HT1080 (cell line): Measurements from ENCODE around the gene MYBL2. TPM values are rescaled to one million over a fixed set of nuclear protein-coding genes. Genes with fewer than 3 reads are reported as not detected.
A peak's percentile ranks its signal among the peaks of the same experiment; 100 is the strongest.

Source experiments
- DNase-seq: peaks from one replicate; pipeline ENCODE4 v3.0.0-alpha.2; 2015; ENCODE audit warnings: low read depth
- total RNA-seq: library from RNA; depleted of rRNA; stranded (reverse); fragments of >200 nt; shearing (Covaris generic); gene quantifications from 2 replicates; pipeline ENCODE4 v1.2.3, GENCODE V29; 2014

The MYBL2 gene
- total RNA-seq, 1 experiment from 2014 or later = 40.4 TPM

DNA sequence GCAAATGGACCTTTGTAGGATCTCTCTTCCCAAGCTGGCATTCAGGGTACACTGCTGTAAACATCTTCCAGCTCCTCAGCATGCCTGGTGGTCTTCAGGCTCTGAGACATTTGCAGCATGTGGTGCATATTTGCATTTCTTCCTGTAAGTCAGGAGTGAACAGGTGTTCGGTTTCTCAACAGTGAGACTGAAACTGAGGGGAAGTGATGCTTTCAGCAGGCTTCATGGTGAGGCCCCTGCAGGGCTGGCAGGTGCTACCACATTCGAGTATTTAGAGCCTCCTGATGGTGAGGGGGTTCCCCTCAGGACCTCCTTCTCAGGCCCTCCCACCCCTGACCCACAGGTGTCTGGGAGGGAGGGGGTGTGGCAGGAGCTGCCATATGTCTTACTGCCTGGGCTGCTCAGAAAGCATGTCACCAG is 15.1 kb downstream of the MYBL2 start:
- DNase-seq = no peak

DNA sequence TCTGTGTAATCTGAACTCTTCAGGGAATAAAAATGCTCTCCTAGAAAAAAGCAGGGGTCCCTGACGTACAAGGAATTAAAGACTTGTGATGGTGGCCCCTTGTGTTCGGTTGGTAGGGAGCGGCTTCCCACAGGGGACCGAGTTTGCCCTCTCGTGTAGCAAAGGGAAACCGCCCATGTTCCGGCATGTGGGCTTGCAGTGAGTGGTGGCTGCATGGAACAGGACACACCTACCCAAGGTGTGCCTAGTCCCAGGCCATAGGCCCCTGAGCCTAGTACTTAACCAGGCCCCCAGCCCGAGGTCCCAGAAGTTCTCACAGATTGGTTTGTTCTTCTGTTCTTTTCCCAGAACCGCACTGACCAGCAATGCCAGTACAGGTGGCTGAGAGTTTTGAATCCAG is 15.5 kb downstream of the MYBL2 start:
- no peak for DNase-seq

DNA sequence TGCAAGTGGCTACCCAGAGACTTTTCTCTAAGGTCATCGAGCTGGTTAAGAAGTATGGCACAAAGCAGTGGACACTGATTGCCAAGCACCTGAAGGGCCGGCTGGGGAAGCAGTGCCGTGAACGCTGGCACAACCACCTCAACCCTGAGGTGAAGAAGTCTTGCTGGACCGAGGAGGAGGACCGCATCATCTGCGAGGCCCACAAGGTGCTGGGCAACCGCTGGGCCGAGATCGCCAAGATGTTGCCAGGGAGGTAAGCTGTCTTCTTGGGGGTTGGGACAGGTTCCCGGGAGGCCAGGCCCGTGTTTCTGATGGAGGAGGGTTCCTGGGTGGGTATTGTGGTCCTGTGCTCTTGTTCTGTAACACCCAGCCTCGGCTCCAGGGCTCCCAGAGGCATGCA is 19.9 kb downstream of the MYBL2 start:
- DNase-seq = no peak

DNA sequence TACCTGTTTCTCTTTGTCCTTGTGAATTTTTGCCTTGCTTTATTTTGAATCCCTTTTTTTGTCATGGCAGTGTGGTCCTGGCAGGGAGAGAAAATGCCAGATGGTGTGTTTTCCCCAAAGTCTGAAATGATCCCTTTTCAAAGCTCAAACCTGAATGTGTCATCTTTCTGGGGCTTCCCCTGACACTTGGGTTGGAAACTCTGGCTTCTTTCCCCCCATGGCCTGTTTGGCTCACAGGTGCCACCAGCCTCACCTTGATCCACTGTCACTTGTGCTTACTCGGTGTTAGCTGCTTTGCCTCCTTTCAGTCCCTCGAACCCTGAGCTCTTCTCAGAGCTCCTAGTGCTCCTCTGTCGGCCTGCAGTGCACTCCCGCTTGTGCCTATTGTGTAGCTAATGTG is 22.3 kb downstream of the MYBL2 start:
- no peak for DNase-seq

DNA sequence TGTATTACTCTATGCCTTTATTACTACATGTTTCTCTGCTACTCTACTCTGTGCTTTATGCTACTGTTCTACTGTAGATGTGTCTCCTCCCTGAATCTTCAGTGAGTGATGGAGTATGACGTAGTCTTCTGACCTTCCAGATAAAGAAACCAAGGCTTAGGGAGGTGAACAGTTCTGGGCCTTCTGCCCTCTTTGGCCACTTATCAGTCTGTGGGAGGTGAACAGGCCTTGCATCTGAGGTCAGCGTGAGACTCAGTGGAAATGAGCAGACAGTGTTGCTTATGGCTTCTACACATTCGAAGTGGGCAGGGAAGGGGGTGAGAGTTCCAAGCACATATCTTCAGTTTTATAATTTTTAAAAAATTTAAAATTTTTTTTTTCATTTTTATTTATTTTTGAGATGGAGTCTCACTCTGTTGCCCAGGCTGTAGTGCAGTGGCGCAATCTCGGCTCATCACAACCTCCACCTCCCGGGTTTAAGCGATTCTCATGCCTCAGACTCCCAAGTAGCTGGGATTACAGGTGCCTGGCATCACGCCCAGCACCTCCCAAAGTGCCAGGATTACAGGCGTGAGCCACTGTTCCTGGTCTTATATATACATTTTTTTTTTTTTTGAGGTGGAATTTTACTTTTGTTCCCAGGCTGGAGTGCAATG is 24.2 kb downstream of the MYBL2 start:
- no peak for DNase-seq

DNA sequence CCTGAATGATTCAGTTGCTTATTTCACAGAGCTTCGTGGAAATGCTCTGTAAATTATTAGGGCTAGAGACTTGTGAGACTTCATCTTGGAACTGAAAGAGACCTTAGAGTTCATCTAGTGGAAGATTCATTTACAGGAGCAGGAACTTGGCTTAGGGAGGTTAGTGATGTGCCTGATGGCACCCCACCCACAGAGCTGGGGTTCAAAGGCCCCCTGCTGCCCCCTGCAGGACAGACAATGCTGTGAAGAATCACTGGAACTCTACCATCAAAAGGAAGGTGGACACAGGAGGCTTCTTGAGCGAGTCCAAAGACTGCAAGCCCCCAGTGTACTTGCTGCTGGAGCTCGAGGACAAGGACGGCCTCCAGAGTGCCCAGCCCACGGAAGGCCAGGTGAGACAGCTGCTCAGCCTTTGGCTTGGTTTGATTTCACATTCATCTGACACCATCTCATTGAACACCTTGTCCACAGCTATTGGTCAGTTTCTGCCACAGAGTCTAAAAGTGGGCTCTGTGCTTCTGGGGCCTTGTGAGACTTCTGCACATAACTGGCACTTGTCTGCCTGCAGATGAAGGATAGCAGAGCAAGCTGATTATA is 25.1 kb downstream of the MYBL2 start:
- DNase-seq = peak; percentile 52

DNA sequence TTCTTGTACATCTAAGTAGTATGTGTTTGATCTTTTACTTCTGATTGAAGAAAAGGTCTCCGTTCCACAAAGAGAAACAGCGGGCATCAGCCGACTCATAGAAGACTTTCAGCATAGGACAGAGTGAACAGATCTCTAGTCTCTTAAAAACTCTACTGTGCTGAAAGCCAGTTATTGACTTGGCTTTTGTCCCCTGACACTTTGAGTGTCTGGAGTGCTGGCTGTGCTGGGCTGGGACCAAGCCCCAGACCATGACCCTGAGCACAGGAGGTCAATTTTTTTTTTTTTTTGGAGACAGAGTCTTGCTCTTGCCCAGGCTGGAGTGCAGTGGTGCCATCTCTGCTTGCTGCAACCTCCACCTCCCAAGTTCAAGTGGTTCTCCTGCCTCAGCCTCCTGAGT is 27.8 kb downstream of the MYBL2 start:
- DNase-seq = no peak

DNA sequence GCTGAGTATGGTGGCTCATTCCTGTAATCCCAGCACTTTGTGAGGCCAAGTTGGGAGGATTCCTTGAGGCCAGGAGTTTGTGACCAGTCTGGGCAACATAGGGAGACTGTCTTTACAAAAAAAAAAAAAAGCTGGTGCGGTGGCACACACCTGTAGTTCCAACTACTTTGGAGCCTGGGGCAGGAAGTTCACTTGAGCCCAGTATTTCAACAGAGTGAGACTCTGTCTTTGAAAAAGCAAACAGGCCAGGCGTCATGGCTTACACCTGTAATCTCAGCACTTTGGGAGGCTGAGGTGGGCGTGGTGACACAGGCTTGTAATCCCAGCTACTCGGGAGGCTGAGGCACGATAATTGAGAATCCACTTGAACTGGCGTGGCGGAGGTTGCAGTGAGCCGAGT is 28.7 kb downstream of the MYBL2 start:
- DNase-seq = no peak

DNA sequence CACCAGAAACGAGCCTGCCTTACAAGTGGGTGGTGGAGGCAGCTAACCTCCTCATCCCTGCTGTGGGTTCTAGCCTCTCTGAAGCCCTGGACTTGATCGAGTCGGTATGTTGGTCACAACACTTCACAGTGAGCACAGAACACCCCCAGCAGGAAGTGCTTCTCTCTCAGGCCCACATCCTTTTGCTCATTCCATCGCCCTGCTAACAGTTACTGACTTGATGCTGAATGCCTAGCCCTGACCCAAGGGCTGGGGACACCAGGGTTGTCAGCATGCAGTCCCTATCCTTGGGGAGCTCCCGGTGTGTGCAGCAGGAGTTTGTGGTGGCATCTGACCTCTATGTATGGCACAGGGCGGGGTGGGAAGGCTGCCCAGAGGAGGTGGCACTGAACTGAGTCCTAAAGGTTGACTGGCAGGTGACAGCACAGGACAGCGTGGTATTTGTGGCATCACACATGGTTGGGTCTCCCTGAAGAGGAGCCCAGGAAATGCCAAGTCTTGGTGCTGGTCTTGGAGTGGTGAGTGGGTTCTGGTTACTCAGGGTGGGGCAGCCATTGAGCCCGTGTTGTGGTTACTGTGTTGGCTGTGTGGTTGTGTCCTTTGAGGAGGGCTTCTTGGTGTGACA is 33.1 kb downstream of the MYBL2 start:
- DNase-seq = no peak

DNA sequence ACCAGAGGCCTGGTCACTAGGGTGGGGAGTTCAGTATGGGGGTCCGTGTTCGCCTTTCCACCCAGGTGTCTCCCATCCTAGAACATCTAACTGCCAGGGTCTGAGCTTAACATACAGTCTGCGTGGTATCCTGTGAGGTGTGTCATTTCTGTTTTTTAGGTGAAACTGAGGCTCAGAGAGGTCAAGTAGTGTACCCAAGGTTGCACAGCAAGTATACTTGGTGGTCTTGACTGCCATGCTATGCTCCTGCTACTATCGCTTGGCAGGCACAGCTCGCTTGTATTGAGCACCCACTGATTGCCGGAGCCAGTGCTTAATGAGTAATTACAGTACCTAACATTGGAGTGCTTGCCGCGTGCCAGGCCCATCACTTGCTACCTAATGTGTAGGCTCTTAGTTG is 33.7 kb downstream of the MYBL2 start:
- DNase-seq = no peak

DNA sequence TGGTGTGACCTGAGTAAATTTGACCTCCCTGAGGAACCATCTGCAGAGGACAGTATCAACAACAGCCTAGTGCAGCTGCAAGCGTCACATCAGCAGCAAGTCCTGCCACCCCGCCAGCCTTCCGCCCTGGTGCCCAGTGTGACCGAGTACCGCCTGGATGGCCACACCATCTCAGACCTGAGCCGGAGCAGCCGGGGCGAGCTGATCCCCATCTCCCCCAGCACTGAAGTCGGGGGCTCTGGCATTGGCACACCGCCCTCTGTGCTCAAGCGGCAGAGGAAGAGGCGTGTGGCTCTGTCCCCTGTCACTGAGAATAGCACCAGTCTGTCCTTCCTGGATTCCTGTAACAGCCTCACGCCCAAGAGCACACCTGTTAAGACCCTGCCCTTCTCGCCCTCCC is 35.6 kb downstream of the MYBL2 start:
- no peak for DNase-seq

DNA sequence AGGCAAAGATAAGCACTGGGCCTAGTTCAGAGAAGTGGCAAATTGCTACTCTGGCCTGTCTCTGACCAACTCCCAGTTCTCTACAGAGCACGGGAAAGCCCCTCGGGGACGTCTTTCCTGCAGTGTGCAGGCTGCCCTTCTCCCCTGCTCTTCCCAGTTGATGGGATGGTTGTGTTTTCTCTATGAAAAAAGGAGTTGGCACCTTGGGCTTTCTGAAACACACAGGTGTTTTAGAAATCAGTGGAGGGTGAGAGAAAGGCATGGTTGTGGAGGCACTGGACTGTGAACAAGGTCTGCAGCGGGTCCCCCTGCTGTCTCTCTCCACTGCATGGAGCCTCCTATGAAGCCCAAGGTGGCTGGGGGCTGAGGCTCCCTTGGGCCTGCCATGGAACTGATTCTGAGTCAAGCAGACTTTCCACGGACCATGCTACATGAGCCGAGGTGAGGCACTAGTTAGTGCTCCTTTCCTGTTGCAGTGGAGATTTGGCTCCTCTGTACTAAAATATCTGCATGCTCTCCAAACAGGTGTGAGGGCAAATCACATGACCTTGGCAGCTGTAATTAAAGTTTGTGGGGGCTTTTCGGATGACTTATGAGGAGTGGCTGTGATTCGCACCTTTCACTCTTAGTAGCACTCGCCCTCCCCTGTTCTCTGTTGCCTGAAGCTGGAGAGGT is 43.6 kb downstream of the MYBL2 start:
- no peak for DNase-seq

DNA sequence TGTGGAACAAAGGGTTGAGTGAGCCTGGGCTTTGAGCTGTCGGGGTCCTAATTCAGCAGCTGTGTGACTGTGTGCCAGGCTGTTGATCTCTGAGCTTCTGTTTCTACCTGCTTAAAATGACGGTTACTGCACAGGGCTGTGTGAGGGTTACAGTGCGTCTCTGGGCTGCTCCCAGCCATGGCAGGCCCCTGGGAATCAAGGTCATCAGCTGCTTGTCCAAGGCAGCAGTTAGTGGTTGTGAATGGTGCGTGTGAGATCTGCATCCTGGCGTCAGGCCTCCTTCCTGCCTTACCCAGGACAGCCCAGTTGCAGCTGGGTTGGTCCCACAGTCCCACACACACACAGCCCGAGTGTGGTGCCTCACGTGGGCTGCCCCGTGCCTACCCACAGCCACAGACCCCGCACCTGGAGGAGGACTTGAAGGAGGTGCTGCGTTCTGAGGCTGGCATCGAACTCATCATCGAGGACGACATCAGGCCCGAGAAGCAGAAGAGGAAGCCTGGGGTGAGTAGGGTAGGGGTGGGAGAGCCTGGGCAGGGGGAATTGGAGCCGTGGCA is 44.3 kb downstream of the MYBL2 start:
- no peak for DNase-seq

DNA sequence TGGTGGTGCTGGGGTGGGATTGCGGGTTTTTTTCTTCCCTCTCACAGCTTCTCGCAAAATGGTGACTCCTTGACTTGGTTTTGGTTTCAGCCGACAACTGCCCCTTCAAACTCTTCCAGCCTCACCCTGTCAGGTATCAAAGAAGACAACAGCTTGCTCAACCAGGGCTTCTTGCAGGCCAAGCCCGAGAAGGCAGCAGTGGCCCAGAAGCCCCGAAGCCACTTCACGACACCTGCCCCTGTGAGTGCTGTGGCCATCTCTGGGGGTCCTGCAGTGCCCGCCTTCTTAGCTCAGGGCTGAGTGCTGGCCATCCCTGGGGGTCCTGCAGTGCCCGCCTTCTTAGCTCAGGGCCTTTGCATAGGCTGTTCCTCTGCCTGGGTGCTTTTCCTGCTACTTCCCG is 48.1 kb downstream of the MYBL2 start:
- DNase-seq = no peak

DNA sequence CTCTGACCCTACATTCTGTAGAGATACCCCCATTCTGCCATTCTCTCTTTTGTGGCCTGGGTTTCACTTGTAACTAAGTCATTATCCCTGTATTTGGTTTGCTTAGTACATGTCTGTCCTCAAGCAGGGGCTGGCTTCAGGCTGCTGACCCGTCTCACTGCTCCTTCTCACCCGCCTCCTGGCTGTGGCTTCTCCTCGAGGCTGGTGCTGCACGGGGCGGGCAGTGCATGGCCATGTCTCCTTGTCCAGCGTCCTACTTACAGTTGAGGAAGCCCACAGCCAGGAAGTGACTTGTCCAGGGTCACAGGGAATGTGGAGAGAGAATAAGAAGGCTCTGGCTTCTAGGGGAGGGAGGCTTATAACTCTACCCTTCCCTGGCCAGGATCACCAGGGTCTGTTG is 48.6 kb downstream of the MYBL2 start:
- no peak for DNase-seq

DNA sequence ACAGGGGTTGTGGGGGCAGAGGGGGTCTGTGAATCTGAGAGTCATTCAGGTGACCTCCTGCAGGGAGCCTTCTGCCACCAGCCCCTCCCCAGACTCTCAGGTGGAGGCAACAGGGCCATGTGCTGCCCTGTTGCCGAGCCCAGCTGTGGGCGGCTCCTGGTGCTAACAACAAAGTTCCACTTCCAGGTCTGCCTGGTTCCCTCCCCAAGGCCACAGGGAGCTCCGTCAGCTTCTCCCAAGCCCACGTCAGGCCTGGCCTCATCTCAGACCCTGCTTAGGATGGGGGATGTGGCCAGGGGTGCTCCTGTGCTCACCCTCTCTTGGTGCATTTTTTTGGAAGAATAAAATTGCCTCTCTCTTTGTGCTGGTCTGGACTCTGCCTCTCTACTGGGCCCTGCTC is 49.2 kb downstream of the MYBL2 start:
- no peak for DNase-seq

DNA sequence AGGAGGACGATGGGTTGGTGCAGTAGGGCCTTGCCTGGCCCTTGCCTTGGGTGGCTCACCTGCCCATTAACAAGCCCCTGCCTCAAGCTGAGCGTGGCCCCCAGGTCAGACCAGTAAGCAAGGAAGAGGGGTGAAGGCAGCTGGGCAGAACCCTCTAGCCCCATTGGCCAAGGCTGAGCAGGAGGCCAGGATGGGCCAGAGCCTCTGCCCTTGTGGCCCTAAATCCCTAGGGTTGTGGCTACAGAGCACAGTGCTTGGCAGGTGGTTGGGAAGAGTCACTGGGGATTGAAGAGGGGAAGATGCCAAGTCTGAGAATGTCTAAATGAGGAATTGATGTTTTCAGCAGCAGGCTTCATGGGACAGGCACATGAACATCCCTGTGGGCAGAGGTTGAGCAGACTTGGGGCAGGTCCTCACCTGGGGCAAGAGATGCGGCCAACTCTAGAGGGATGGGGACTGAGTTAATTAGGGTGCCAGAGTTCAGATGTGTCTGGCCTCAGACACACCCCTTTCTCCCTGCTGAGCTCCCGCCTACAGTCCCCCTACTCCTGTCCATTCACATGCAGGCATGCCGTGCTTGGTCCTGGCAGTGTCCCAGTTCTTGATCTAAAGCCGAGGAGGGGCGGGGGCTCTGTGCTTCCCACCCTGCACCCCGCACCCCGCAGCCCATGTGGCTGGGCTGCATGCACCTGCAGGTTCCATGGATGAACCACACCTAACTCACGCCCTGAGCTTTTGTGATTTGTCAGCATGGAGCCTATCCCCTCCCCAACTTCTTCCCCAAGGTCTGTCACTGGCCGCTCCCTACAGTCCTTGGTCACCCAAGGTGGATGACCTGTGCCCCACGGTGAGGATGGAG is 50.1 kb downstream of the MYBL2 start:
- no peak for DNase-seq

DNA sequence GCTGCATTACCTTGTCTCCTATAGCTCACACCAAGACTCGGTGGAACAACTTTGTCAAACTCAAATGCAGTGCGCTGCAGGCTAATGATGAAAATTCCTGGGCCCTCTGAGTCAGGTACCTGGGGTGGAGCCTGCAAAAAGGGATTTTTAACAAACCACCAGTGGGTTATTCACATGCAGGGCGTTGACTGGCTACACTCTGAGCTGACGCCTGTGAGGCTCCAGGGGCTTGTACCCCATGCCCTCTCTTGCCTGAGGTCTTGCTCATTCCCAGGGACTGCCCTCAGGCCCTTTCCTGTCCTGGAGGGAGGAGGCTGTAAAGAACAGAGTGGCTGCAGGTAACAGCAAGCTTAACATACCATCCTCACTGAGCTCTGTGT is 50.7 kb downstream of the MYBL2 start:
- DNase-seq = no peak

DNA sequence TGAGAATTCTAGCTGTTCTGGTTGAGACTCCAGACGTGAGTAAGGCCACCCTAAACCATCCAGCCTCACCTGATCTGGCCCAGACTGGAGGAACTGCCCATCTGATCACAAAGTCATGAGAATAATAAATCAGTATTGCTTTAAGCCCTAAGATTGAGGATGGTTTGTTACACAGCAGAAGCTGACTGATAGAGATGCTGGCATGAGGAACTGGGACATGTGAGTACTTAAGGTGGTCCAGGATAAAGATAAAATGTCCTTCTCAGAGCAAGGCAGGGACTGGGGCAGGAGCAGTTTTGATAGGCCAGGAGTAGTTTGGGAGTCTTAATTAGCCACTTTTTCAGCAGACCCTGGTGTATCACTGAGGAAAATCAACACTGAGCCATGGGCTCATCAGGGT is 53.1 kb downstream of the MYBL2 start:
- DNase-seq = no peak

DNA sequence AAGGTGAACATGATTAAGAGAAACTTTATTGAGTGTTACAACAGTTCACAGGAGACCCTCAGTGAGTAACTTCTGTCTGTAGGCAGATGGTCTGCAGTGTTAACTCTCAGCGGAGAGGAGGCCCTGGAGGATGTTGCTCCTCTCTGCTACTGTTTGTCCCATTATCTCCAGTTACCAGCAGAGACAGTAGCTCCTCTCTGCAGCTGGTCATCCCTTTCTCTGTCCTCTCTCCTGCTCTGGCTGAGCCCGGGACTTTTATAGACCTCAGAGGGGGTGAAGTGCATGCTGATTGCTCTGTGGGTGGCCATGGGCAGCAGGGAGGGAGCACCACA is 54.1 kb downstream of the MYBL2 start:
- DNase-seq = no peak

DNA sequence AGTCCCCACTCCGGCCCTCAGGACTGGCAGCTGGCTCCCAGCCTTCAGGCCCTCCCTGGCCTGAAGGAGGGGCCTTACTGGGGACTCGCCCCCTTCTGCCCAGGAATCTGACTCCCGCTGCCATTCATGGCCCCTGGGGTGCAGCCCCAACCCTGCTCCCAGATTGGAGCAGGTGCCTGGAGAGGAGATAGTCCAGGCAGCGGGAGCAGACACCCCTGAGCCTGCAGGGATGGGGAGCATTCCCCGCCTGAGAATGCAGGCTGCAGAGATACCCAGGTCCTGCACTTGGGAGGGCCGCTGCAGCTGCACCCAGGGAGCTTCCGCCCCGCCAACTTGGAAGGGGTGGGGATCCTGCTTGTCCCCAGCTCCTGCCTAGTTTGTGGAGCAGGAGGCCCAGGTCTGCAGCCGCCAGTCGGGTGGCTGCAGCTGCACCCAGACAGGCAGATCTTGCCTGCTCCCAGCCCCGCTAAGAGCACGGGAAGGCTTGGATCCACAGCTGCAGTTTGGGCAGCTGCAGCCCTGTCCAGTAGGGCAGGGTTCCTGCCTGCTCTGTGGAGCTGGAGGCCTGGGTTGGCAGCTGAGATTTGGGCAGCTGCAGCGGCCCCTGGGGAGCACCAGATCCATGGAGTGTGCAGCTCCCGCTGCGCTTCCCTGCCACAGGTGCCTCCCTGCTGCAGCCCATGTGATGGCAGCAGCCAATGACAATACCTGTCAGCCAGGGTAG is 54.7 kb downstream of the MYBL2 start:
- no peak for DNase-seq
